Gastroesophageal sphincter (tissue), 4 donors: ENCODE measurements around the gene PPP2R2B. TPM values are rescaled to one million over a fixed set of nuclear protein-coding genes. Genes with fewer than 3 reads are reported as not detected.

ENCODE experiments used
- ATAC-seq: fragments of 150-250 bp; one replicate; pipeline ENCODE4 v1.9.1; 2016; ENCODE audit warnings: mild to moderate bottlenecking, moderate library complexity
- H3K27ac ChIP-seq, 4 donors: fragments of 200-600 bp; sonication (generic) in 3 of 4; 1 replicate in 3 of 4; 2 replicates in 1 of 4; pipeline ENCODE4 v1.5.1; 2016 to 2019
- H3K27me3 ChIP-seq: fragments of 200-600 bp; sonication (generic); one replicate; pipeline ENCODE4 v1.5.1; 2019
- H3K36me3 ChIP-seq, 2 donors: fragments of 200-600 bp; sonication (generic); one replicate each; pipeline ENCODE4 v1.5.1; 2019; ENCODE audit warnings: control low read depth in 1 of 2
- H3K4me1 ChIP-seq, 3 donors: fragments of 200-600 bp; sonication (generic); 1 replicate in 2 of 3; 2 replicates in 1 of 3; pipeline ENCODE4 v1.5.1; 2016 to 2019; ENCODE audit warnings: control low read depth in 2 of 3
- H3K4me3 ChIP-seq, 2 donors: fragments of 200-600 bp; sonication (generic); one replicate each; pipeline ENCODE4 v1.5.1; 2019; ENCODE audit warnings: mild to moderate bottlenecking in 1 of 2, moderate library complexity in 1 of 2
- H3K9me3 ChIP-seq, 3 donors: fragments of 200-600 bp; sonication (generic); one replicate each; pipeline ENCODE4 v1.5.1; 2017 to 2019; ENCODE audit warnings: control low read depth in 2 of 3
- EP300 ChIP-seq: sonication (generic); formaldehyde crosslinking; IDR thresholded peaks from one replicate; pipeline ENCODE4 v1.6.1; 2017; ENCODE audit warnings: antibody characterized with exemption, mild to moderate bottlenecking
- POLR2A ChIP-seq, 2 donors: fragments of 450-650 bp; IDR thresholded peaks; one replicate each; pipeline ENCODE4 v1.6.1; 2017; ENCODE audit warnings: antibody characterized with exemption in 2 of 2, mild to moderate bottlenecking in 2 of 2, moderate library complexity in 1 of 2
- POLR2AphosphoS5 ChIP-seq: sonication (generic); formaldehyde crosslinking; IDR thresholded peaks from one replicate; pipeline ENCODE4 v1.6.1; 2017; ENCODE audit warnings: antibody characterized with exemption
- WGBS, 2 donors: methylation state at CpG; one replicate each; pipeline ENCODE4 v1.1.5; 2018; ENCODE audit warnings: low coverage in 1 of 2; 5-methylcytosine and 5-hydroxymethylcytosine counted together
- total RNA-seq, 4 donors: library from RNA; depleted of rRNA; stranded (reverse); fragments of >200 nt; gene quantifications; one replicate each; pipeline ENCODE4 v1.1.0, GENCODE V29; 2016
- TF ChIP-seq, protein P1 (sequence below), 4 experiments: fragments of 200-600 bp in 2 of 4; fragments of 450-650 bp in 2 of 4; sonication (generic) in 1 of 4; IDR thresholded peaks; one replicate each; pipeline ENCODE4 v1.5.1; 2017 to 2019; ENCODE audit warnings: antibody characterized with exemption in 4 of 4, mild to moderate bottlenecking in 2 of 4, moderate library complexity in 2 of 4

PPP2R2B gene
- total RNA-seq, 4 donors from 2014 or later, result 1.0 to 3.0 (median 2.3) TPM

DNA sequence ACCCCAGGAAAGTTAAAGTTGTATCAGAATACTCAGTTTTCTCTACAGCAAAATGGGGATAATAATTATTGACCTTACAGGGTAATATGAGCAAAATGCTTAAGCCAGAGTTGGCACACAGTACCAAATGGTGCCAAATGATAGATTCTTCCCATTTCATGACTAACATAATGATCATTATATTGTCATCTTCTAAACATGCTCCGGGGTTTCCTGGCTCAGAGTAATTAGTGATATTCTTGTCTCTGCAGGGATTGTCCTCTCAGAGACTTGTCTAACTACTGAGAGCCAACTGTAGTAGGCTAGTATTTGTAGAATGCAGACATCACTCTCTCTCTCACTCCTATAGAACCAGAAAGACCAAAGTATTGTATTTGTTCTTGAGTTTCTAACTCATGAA is 25.2 kb upstream of the PPP2R2B start:
- no peaks in the 10 kb centered on the region for H3K9me3 ChIP-seq
- ATAC-seq, result no peak
- WGBS, 2 donors, result 60 to 89% methylated on average over 1 of the region's 1 CpG
- H3K36me3 ChIP-seq, result no peaks in the 10 kb centered on the region
- H3K4me1 ChIP-seq, result no peaks in the 10 kb centered on the region
- H3K27me3 ChIP-seq, result no peaks in the 10 kb centered on the region
- TF ChIP-seq POLR2A (IDR thresholded peaks at IDR 0.05) (no peak), POLR2AphosphoS5 (no peak), EP300 (no peak)
- TF ChIP-seq, protein P1, sequence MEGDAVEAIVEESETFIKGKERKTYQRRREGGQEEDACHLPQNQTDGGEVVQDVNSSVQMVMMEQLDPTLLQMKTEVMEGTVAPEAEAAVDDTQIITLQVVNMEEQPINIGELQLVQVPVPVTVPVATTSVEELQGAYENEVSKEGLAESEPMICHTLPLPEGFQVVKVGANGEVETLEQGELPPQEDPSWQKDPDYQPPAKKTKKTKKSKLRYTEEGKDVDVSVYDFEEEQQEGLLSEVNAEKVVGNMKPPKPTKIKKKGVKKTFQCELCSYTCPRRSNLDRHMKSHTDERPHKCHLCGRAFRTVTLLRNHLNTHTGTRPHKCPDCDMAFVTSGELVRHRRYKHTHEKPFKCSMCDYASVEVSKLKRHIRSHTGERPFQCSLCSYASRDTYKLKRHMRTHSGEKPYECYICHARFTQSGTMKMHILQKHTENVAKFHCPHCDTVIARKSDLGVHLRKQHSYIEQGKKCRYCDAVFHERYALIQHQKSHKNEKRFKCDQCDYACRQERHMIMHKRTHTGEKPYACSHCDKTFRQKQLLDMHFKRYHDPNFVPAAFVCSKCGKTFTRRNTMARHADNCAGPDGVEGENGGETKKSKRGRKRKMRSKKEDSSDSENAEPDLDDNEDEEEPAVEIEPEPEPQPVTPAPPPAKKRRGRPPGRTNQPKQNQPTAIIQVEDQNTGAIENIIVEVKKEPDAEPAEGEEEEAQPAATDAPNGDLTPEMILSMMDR (IDR thresholded peaks at IDR 0.05), result no peak
- H3K27ac ChIP-seq, result no peak overlapping the region
- no peak overlapping the region for H3K4me3 ChIP-seq

DNA sequence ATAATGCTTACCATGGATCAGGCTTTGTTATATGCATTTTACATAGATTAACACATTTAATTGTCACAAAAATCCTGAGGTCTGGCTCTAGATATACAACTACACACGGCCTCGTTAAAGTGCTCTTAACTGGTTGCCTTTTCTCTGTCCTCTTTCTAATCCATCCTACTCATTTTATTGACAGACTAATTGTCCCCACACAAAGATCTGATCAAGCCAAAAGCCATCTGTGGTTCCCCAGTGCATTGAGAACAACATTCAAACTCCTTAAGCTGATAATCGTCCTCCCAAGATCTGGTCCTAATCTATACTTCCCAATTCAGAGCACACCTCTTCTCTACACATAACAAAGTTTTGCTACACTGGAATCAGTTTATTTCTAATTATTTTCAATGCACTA is 23.9 kb upstream of the PPP2R2B start:
- Histone ChIP-seq H3K27me3 (peaks cover 4% of the 10 kb centered on the region), H3K9me3 (peaks cover 0 to 8% (median 0%) of the 10 kb centered on the region in 3 donors), H3K27ac (no peak overlapping the region), H3K36me3 (no peaks in the 10 kb centered on the region), H3K4me1 (no peaks in the 10 kb centered on the region), H3K4me3 (no peak overlapping the region)
- TF ChIP-seq EP300 (no peak), POLR2A (IDR thresholded peaks at IDR 0.05) (no peak)
- TF ChIP-seq, protein P1 (IDR thresholded peaks at IDR 0.05), result no peak
- 88 to 93% methylated on average over 3 of the region's 3 CpGs for WGBS, 2 donors
- no peak for ATAC-seq

DNA sequence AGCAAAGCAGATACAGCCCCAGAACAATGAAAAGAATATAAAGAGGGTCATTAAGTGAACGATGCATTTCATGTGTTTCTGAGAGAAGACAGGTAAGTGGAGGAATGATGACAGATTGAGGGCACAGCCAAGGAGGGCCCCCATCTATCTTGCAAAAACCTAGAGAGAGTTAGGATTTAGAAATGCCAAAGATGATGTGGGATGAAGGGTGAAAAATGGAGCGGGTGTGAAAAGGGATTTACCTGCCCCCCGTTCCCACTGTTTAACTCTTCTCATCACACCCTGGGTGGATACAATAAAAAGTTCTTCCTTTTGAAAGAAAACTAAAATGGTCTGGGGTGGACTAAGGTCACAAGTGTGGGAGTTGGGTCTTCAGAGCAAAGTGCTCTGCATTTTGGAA is 18.5 kb upstream of the PPP2R2B start:
- peaks cover 0 to 13% (median 0%) of the 10 kb centered on the region in 3 donors for H3K9me3 ChIP-seq
- ATAC-seq, result no peak
- H3K27ac ChIP-seq, result no peak overlapping the region
- no peaks in the 10 kb centered on the region for H3K36me3 ChIP-seq
- peaks cover 4% of the 10 kb centered on the region for H3K27me3 ChIP-seq
- H3K4me3 ChIP-seq, result no peak overlapping the region
- H3K4me1 ChIP-seq, result no peaks in the 10 kb centered on the region
- TF ChIP-seq, protein P1 (IDR thresholded peaks at IDR 0.05), result no peak
- TF ChIP-seq EP300, result no peak
- TF ChIP-seq POLR2AphosphoS5, result no peak
- no peak for TF ChIP-seq POLR2A (IDR thresholded peaks at IDR 0.05)
- 75 to 88% methylated on average over 3 of the region's 3 CpGs for WGBS, 2 donors

DNA sequence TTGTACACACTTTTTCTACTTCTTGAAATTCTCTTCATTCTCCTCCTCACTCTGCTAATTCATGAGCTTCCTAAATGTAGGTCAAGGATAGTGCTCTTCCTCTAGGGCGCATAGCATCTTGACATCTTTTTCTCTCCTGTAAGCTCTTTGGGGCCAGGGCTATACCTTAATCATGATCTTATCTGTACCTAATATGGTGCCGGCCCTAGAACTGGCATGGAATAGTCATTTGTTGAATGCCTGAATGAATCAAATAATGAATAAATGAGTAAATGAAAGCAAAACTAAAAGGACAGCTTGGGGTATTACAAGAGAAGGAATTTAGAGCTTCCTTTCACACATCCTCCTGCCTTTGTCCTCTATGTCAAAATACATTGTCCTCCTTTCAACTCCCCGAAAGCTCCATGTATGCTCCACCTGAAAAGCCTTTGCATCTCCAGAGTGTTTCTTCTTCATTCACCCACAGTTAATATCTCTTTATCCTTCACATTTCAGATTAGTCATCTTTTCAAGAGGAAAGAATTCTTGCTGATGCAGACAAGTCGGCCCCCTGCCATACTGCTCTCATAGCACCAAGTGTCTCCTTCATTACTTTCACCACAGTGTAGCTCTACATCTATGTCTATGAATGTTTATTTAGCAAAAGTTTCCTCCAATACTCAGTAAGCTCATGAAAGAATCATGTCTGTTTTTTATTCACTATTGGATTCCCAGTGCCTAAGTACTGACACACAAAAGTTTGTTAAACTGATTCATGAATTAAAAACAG is 16.4 kb upstream of the PPP2R2B start:
- H3K4me1 ChIP-seq, result no peaks in the 10 kb centered on the region
- WGBS, 2 donors, result 70 to 74% methylated on average over 4 of the region's 4 CpGs
- H3K36me3 ChIP-seq, result no peaks in the 10 kb centered on the region
- TF ChIP-seq EP300, result no peak
- TF ChIP-seq POLR2A (IDR thresholded peaks at IDR 0.05), result no peak
- TF ChIP-seq, protein P1 (IDR thresholded peaks at IDR 0.05), result no peak
- TF ChIP-seq POLR2AphosphoS5, result no peak
- peaks cover 0 to 13% (median 0%) of the 10 kb centered on the region in 3 donors for H3K9me3 ChIP-seq
- H3K4me3 ChIP-seq, result no peak overlapping the region
- no peak for ATAC-seq
- H3K27me3 ChIP-seq, result peaks cover 4% of the 10 kb centered on the region
- no peak overlapping the region for H3K27ac ChIP-seq

DNA sequence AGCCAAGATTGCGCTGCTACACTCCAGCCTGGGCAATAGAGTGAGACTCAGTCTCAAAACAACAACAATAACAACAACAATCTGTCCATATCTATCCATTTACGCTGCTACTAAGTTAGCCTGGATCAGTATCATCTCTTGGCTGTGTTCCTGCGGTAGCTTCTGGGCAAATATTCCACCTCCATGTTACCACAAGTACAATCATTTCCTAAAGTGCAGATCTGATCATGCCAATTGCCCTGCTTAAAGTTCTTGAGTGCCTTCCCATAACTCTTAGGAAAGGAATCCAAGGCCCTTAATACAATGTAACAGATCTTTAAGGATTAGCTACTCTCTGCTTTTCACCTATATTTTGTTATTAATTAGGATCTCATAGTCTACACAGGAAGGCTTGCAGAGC is 15.4 kb upstream of the PPP2R2B start:
- no peak overlapping the region for H3K4me3 ChIP-seq
- H3K4me1 ChIP-seq, result no peaks in the 10 kb centered on the region
- no peaks in the 10 kb centered on the region for H3K36me3 ChIP-seq
- ATAC-seq, result no peak
- WGBS, 2 donors, result 100% methylated on average over 3 of the region's 3 CpGs; no CpG with 5 or more reads in 1 of the 2 donors
- H3K9me3 ChIP-seq, result peaks cover 0 to 13% (median 0%) of the 10 kb centered on the region in 3 donors
- peaks cover 4% of the 10 kb centered on the region for H3K27me3 ChIP-seq
- no peak overlapping the region for H3K27ac ChIP-seq
- no peak for TF ChIP-seq EP300
- no peak for TF ChIP-seq POLR2AphosphoS5
- no peak for TF ChIP-seq POLR2A (IDR thresholded peaks at IDR 0.05)
- TF ChIP-seq, protein P1 (IDR thresholded peaks at IDR 0.05), result no peak
